HG02840 (cell line): ENCODE results near the gene AGAP2.
A peak's percentile ranks its signal among the peaks of the same experiment; 100 is the strongest.
"Not testable (repeated sequence)": the region's sequence is repeated elsewhere in the genome, so short reads cannot be mapped to it uniquely, and the experiment has no call there.

Experiments used
- ATAC-seq: cut with Tn5 transposase; IDR thresholded peaks from one replicate; pipeline ENCODE4 v1.9.1; 2021; ENCODE audit warnings: mild to moderate bottlenecking, moderate library complexity, moderate number of reproducible peaks; ENCODE audit not compliant: unreplicated experiment, low FRiP score

Gene AGAP2

DNA sequence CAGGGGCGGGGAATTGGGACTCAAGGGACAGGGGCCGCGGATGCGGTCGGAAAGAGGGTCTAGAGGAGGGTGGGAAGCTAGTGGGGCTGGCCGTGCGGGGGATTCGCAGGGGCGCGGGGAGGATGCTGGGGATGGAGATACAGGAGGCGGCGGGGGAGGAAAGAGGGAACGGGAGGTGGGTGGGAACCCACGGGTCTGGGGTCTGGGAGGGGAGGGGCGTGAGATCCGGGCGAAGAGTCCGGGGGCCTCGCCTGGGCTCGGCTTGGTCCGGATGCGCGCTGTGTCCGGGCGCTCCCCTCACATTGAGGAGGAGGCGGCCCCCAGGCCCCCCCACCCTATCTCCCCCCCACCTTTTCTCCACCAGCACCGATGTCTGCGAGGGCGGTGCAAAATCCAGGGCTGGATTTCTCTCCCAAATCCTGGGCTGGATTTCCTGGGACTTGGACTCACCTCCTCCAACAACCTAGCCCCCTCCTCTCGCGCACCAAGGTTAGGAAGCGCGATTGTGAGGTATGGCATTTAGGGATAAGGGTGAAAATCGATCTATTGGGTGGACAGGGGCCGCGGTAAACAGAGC is at the start of gene AGAP2:
TSS of gene AGAP2 (minus strand) at position 82 of the 577 bp plus-strand sequence. CDS start 496 bp downstream, outside the sequence.
- no peak for ATAC-seq

DNA sequence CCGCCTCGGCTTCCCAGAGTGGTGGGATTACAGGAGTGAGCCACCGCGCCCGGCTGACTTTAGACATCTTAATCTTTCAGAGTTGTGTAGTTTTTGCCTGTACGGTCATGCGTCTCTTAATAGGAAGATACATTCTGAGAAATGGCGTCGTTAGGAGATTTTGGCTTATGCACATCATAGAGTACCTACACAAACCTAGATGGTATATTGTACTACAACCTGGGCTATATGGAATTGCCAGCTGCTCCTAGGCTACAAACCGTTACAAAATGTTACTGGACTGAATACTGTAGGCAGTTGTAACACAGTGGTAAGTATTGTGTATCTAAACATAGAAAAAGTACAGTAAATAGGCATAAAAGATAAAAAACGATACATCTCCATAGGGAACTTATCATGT is 45.3 kb upstream of the AGAP2 start:
- no peak for ATAC-seq

DNA sequence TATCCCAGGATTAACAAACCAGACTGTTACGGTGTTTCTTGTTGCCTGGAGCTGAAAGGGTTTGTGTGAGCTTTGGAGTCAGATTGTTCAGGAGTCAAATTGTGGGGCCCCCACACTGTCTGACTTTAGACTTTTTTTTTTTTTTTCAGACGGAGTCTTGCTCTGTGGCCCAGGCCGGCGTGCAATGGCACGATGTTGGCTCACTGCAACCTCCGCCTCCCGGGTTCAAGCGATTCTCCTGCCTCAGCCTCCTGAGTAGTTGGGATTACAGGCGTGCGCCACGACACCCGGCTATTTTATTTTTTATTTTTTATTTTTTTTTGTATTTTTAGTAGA is 44.9 kb upstream of the AGAP2 start:
- ATAC-seq = no peak

DNA sequence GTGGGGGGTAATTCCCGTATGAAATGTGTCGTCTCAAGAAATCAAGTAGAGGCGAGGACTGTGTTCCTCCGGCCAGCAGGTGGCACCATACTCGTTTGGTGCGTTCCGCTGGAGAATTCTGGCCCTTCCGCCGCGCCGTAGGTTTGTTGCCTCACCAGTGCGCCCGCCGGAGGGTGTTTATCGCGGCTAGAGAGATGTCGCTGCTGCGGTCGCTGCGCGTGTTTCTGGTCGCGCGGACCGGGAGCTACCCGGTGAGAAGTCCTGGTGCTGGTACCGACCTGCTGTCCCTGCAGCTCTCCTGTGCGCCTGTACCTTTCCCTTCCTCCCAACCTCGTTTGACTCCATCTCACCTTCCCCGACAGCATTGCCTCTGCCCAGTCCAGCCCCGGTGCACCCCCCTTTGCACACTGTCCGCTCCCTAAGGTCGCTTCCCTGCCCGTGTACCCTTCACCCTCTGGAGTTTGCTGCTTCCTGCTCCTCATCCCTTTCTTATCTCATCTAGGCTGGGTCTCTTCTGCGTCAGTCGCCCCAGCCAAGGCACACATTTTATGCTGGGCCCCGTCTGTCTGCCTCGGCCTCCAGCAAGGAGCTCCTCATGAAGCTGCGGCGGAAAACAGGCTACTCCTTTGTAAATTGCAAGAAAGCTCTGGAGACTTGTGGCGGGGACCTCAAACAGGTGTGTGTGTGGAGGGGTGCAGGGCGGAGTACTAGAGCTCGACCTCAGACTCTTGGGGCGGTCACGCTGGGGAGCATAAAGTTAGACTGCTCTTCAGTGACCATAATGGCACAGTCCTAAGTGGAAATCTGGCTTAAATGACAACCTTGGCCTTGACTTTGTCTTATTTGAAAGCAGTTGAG is 44.3 kb upstream of the AGAP2 start, which contains the start of gene TSFM:
TSS of gene TSFM (plus strand) at position 180 of the 858 bp plus-strand sequence. CDS start at position 195, 15 bp downstream.
- peak; percentile 84 for ATAC-seq

DNA sequence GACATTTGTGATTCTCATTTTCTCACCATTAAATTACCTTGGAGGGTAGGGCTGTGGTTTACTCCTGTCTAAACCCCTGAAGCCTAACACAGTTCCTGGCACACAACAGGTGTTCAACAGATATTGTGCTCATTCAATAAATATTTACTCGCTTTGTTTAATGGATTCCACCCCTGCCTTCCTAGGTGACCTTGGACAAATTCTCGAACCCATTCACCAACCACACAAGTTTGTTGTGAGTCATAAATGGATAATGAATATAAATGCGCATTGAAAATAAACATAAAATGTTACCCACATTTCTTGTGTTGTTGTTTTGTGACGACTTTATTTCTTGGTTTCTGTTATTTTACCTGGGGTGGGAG is 43.7 kb upstream of the AGAP2 start:
- ATAC-seq = no peak

DNA sequence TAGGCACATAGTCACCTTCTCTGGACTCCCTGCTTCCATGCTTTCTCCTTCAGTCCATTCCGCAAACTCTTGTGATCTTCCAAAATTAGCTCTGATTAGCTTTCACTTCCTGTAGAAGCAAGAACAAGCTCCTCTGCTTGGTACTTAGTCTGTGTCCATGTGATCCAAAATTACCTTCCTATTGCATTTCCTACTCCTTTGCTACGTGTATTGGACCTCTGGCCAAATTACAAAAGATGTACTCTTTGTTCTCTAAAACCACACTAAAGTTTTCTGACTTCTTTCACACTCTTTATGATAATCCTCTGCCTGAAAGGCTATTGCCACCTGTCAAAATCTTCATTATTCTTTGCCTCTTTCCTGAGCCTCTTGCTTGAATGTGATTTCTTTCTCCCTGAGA is 43.3 kb upstream of the AGAP2 start:
- no peak for ATAC-seq

DNA sequence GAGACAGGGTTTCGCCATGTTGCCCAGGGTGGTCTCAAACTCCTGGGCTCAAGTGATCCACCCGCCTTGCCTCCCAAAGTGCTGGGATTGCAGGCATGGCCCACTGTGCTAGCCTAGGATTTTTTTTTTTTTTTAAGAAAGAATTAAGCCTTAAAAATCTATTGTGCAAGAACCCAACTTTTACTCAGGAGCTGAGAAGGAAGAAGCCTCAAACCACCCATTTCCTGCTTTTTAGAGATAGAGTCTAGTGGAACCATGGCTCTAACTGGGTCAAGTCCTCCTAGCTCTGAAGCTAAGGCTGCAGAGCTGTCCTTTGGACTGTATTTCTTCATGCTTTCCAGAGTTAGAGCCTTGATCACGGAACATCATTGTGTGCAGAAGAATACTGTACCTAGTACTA is 42.7 kb upstream of the AGAP2 start:
- no peak for ATAC-seq

DNA sequence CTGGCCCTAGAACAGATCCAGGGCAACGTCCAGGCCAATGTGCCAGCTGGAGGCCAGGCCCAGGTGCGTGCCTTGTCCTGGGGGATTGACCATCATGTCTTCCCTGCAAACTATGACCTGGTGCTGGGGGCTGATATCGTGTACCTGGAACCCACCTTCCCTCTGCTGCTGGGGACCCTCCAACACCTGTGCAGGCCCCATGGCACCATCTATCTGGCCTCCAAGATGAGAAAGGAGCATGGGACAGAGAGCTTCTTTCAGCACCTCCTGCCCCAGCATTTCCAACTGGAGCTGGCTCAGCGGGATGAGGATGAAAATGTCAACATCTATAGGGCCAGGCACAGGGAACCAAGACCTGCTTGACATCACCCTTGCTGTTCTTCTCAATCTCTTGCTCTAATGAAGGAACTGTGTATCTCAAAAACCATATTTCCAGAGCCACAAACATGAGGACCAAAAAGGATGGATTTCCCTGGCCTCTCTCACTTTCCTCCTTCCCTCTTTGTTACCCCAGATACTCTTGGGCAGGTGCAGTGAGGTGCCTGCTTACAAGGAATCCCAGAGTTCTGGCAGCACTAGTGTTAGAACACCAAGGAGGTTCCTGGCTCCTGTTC is 41.8 kb upstream of the AGAP2 start:
- ATAC-seq = no peak

DNA sequence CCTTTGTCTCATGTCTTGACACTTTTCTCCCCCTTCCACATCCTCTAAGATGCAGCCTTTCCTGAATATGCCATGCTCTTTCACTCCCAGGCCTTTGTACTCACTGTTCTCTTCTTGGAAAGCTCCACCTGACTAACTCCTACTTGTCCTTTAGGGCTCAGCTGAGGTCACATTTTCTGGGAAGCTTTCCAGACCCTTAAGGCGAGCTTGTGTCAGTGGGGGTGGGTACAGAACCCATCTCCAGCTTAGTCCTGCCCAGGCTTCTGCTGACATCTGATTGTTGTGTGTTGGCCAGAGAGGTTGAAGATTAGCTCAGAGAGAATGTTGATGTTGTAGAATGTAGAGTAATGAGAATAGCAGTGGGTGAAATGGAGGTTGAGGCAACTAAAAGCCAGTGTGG is 41.2 kb upstream of the AGAP2 start:
- ATAC-seq = no peak

DNA sequence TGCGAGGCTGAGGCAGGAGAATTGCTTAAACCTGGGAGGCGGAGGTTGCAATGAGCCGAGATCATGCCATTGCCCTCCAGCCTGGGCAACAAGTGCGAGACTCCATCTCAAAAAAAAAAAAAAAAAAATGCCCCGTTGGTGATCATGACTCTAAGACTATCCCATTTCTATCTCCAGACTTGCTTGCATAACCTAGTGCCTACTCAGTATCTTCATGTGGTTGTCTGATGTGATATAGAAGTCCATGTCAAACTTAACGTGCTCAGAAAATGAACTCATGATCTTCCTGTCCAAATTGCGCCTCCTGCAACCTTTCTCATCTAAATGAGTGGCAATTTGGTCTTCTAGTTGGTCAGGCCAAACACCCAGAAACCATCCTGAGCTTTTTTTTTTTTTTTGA is 39.4 kb upstream of the AGAP2 start:
- no peak for ATAC-seq

DNA sequence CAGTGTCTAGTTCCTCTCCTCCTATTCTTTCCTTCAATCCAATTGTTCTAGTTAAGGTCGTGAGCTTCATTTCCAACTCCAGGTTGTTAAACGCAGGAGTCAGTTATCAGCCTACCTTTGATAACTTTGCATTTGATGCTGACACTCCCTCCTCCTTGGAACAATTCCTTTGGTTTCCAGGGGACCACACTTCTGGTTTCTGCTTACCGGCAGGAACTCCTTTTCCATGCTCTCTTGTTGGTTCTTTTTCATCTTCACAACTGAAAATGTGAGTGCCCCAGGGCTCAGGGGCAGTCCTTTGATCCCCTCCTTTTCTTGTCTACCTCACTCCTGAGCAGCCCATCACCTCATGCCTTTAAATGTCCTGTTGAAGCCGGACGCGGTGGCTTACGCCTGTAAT is 38.8 kb upstream of the AGAP2 start:
- no peak for ATAC-seq

DNA sequence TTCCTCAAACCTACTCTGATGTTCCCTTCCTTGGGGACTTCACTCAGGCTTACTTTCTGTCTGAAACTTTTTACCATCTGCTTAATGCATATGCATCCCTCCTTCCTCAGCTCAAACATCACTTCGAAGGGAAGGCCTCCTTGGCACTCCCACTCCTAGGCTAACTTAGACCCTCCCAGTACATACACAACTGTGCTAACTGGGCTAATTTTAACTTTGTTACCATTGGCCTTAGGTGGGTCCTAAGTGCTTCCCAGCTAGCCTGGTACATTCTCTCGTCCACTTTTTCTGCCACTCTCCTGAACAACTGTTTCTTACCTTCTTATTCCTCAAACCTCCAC is 37.7 kb upstream of the AGAP2 start:
- no peak for ATAC-seq

DNA sequence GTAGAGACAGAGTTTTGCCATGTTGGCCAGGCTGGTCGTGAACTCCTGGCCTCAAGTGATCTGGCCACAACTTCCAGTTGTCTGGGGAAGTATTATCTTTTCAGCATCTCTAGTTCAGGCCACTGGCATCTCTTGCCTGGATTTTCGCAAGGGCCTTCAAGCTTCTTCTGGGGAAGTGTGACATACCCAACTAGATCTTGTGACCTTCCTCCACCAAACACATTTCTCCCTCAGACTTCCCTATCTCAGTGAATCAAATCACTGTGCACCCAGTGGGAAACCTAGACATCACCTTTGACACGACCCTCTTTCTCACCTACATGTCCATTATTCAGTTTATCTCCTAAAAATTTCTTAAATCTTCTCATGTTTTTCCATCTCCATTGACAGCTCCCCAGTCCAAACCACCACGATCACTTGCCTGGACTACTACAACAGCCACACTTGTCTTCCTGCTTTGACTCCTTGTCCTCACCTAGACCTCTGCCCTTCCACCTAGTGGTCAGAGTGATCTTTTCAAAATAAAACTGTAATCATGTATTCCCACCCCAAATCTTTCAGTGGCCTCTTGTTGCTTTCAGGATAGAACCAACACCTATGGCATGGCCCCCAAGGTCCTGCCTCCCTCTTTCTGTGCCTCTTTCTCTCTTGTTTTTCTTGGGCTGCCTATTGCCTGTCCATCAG is 37.2 kb upstream of the AGAP2 start:
- ATAC-seq = no peak

DNA sequence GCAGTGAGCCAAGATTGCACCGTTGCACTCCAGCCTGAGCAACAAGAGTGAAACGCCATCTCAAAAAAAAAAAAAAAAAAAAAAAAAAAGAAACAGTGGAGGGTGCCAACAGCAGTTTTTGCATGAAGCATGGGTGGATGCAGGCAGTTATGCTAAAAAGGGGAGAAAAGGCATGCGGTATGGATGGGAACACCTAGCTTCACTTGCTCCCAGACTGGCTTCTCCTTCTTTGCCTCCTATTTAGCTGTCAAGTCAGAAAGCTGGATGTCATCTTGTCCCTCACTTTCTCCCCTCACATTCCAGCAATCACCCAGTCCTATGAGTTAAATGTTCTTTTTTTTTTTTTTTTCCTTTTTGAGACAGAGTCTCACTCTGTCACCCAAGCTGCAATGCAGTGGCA is 36.5 kb upstream of the AGAP2 start:
- ATAC-seq = no peak

DNA sequence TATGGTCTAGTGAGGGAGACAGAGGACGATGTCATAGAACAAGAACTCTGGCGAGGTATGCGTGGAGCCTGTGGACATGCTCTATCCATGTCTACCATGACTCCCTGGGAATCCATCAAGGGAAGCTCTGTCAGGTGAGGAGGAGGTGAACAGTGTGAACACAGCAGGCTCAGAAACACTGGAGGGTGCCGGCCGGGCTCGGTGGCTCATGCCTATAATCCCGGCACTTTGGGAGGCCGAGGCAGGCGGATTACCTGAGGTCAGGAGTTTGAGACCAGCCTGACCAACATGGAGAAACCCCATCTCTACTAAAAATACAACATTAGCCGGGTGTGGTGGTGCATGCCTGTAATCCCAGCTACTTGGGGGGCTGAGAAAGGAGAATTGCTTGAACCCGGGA is 36.1 kb upstream of the AGAP2 start:
- ATAC-seq = not testable (repeated sequence)

DNA sequence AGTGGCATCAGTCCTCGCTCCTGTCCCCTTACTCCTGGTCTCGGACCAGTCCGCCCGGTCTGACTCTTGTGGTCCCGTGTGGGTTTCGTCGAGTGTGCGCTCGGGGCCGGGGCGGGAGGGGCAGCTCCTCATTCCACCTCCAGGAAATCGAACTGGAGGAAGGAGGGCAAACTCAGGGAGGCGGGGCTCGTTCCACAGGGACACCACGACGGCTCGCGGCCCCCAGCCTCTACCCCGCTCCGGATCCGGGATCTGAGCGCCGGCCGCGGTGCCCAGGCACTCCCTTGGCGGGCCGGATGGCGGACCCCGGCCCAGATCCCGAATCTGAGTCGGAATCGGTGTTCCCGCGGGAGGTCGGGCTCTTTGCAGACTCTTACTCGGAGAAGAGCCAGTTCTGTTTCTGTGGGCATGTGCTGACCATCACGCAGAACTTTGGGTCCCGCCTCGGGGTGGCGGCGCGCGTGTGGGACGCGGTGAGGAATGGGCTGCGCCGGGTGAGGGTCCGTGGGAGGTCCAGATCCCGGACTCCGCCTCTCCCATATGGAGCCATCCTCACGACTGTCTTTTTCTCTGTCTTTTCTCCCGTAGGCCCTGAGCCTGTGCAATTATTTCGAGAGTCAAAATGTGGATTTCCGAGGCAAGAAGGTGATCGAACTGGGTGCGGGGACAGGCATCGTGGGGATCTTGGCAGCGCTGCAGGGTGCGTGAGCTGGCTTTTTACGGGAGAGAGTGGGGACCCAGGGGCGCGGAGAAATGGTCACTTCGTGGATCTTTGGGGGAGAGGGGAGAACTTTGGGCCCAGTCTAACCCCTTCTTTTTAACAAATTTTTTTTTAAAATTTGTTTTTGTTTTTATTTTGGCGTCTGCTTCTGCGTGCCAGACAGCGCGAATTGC is 34.1 kb upstream of the AGAP2 start, which contains the start of gene EEF1AKMT3:
TSS of gene EEF1AKMT3 (plus strand) at position 186 of the 894 bp plus-strand sequence. CDS start at position 297, 111 bp downstream.
- ATAC-seq = peak; percentile 7

DNA sequence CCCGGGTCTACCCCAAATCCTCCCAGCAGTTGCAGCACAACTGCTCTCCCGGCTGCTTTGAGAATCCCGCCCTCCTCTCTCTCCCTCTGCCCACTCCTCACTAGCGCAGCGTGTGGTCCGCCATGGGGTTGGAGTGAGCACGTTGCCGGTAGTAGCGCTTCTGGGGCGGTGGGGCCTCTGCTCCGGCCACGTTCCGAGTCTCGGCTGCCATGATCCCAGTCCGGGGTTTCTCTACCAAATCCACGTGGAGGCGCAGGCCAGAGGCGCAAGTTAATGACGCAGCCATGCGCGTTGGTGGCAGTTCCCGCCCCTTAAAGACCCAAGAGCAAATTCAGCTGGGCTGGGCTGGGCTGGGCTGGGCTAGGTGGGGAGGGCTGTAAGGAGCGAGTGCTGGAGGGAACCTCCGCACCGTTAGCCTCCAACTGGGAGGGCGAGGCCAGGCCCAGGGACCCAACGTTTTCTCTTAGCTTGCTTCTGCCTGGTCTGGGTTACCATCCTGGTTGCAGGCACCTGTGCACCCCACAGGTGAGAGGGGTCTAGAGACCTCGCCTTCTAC is 33.4 kb upstream of the AGAP2 start, which contains the start of gene METTL1:
TSS of gene METTL1 (minus strand) at position 233 of the 556 bp plus-strand sequence. CDS start at position 211, 22 bp downstream.
- ATAC-seq = peak; percentile 78

DNA sequence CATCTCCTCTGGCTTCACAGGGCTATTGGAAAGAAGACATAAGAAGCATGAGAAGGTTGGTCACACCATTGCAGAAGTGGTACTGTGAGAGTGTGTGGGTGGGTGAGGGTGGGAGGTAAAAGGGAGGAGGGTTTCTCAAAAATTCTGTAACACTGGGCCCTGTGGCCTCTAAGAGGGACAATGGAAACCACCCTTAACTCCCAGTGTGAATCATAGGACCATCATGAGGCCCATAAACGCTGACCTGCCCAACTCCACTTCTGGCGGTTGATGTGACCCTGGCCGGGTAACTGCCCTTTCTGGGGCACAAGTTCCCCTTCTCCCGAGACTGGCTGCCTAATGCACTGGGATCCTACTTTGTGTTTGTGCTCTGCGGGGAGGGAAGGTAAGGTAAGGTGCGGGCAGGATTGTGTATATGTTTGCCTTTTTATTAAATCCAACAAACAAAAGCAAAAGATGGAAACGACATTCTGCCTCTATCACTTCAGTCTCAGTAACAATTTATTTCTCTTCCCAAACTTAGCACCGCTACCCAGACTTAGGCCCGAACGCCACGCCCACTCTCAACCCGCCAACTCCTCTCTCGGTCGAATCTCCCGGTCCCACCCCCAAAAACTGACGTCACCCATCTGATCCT is 32.8 kb upstream of the AGAP2 start:
- peak; percentile 68 for ATAC-seq

DNA sequence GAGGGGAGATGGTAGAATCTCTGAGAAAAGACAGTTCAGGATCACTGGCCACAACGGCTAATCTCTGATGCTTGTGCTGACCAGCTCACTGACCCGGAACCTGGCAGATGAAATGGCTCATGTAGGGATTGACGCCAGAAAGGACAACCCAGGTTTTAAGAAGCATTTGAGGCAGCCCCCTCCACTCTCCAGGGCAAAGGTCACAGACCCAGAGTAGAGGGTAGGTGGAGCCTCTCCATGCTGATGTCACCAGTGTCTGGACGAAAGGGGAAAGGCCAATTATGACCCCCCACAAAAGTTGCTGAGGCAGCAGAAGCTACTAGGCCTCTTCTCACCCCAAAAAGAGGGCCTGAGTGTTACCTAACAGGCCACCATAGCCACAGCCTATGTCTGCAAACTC is 32.2 kb upstream of the AGAP2 start:
- no peak for ATAC-seq
